H1 (cell line): ENCODE measurements around the gene ST3GAL3. TPM values are rescaled to one million over a fixed set of nuclear protein-coding genes. Genes with fewer than 3 reads are reported as not detected.
A peak's percentile ranks its signal among the peaks of the same experiment; 100 is the strongest.

Experiments used
- ASH2L ChIP-seq: fragments of 200-600, 300-600 bp; sonication (generic); IDR thresholded peaks from one replicate; pipeline ENCODE4 v1.7.1; 2017; ENCODE audit warnings: low read length
- ATF3 ChIP-seq: IDR thresholded peaks from 2 replicates; pipeline ENCODE4 v1.6.1; 2011; ENCODE audit warnings: low read depth, mild to moderate bottlenecking, low read length; ENCODE audit not compliant: insufficient read depth
- CTCF ChIP-seq, 3 experiments: IDR thresholded peaks; 1 replicate in 2 of 3; 2 replicates in 1 of 3; pipeline versions ENCODE4 v1.5.1 to v1.6.1; 2011; ENCODE audit warnings: low read length in 3 of 3, mild to moderate bottlenecking in 3 of 3, inconsistent platforms in 2 of 3, low read depth in 1 of 3, moderate library complexity in 1 of 3; ENCODE audit not compliant: insufficient read depth in 1 of 3; ENCODE audit errors: control extremely low read depth in 1 of 3
- E2F6 ChIP-seq: IDR thresholded peaks from 2 replicates; pipeline ENCODE4 v1.6.1; 2012; ENCODE audit warnings: inconsistent platforms
- FOSL1 ChIP-seq: IDR thresholded peaks from 2 replicates; pipeline ENCODE4 v1.6.1; 2011; ENCODE audit warnings: mild to moderate bottlenecking, low read depth, low read length, moderate library complexity; ENCODE audit not compliant: insufficient read depth
- HDAC2 ChIP-seq, 2 experiments: fragments of 300-600 bp in 1 of 2; sonication (generic) in 1 of 2; IDR thresholded peaks; 2 replicates each; pipeline ENCODE4 v1.6.1; 2011 to 2012; ENCODE audit warnings: low read depth in 2 of 2, low read length in 2 of 2, mild to moderate bottlenecking in 2 of 2, moderate library complexity in 2 of 2, borderline replicate concordance in 1 of 2, inconsistent platforms in 1 of 2
- KDM4A ChIP-seq: IDR thresholded peaks from one replicate; pipeline ENCODE4 v1.7.1; 2012; ENCODE audit warnings: low read depth, mild to moderate bottlenecking, moderate library complexity, low read length, inconsistent platforms; ENCODE audit not compliant: severe bottlenecking
- MAFK ChIP-seq: IDR thresholded peaks from 2 replicates; pipeline ENCODE4 v1.6.1; 2012; ENCODE audit warnings: low read depth, mild to moderate bottlenecking, improper control_type of control experiment, low read length
- MAX ChIP-seq: IDR thresholded peaks from 2 replicates; pipeline ENCODE4 v1.6.1; 2012; ENCODE audit warnings: inconsistent platforms
- PHF8 ChIP-seq: fragments of 200-600 bp; sonication (generic); conservative IDR thresholded peaks from 2 replicates; pipeline ENCODE4 v1.7.1; 2012; ENCODE audit warnings: low read depth, mild to moderate bottlenecking, inconsistent platforms, low read length, moderate library complexity
- POLR2A ChIP-seq, 2 experiments: IDR thresholded peaks; 1 replicate in 1 of 2; 2 replicates in 1 of 2; pipeline ENCODE4 v1.6.1; 2011; ENCODE audit warnings: low read depth in 2 of 2, low read length in 2 of 2, mild to moderate bottlenecking in 2 of 2; ENCODE audit errors: control extremely low read depth in 1 of 2
- POLR2AphosphoS5 ChIP-seq: IDR thresholded peaks from 2 replicates; pipeline ENCODE4 v1.6.1; 2011; ENCODE audit warnings: low read depth, low read length
- RNF2 ChIP-seq: fragments of 200-900, 300-1000 bp; sonication (generic); IDR thresholded peaks from 2 replicates; pipeline ENCODE4 v1.7.1; 2016; ENCODE audit warnings: borderline replicate concordance, low read depth, mild to moderate bottlenecking, antibody characterized with exemption, low read length; ENCODE audit not compliant: poor library complexity, severe bottlenecking; ENCODE audit errors: missing control alignments
- SIRT6 ChIP-seq: IDR thresholded peaks from one replicate; pipeline ENCODE4 v1.7.1; 2012; ENCODE audit warnings: low read length, inconsistent platforms
- SIX5 ChIP-seq: IDR thresholded peaks from 2 replicates; pipeline ENCODE4 v1.6.1; 2011; ENCODE audit warnings: mild to moderate bottlenecking, low read depth, low read length
- TAF1 ChIP-seq: IDR thresholded peaks from 2 replicates; pipeline ENCODE4 v1.6.1; 2011; ENCODE audit warnings: mild to moderate bottlenecking, low read depth, low read length
- TAF7 ChIP-seq: optimal IDR thresholded peaks from 2 replicates; pipeline ENCODE3; 2011; ENCODE audit warnings: low read depth, mild to moderate bottlenecking, inconsistent platforms, low read length, moderate library complexity, borderline replicate concordance
- TEAD4 ChIP-seq: IDR thresholded peaks from 2 replicates; pipeline ENCODE4 v1.6.1; 2012; ENCODE audit warnings: low read depth, low read length, inconsistent platforms, mixed read lengths
- YY1 ChIP-seq: IDR thresholded peaks from 2 replicates; pipeline ENCODE4 v1.6.1; 2011; ENCODE audit warnings: low read depth, mild to moderate bottlenecking, low read length
- polyA plus RNA-seq, 7 experiments: library from polyadenylated mRNA; depleted of rRNA in 3 of 7; stranded (reverse) in 5 of 7; unstranded in 2 of 7; fragments of >200 nt in 5 of 7; fragments of 200-250 nt in 2 of 7; gene quantifications; 1 replicate in 5 of 7; 2 replicates in 1 of 7; 4 replicates in 1 of 7; pipeline versions ENCODE4 v1.2.1 to v1.2.3, GENCODE V29; 2011 to 2013; ENCODE audit warnings: missing spikeins in 2 of 7, mixed read lengths in 2 of 7
- total RNA-seq: library from RNA; stranded (reverse); fragmentation: NEBNext Ultra II Directional; extraction: Animal tissue kit (Norgen Biotek cat#: 25700); gene quantifications from 2 replicates; pipeline ENCODE4 v1.2.1, GENCODE V29; 2021

The ST3GAL3 gene
- total and polyA plus RNA-seq, 2 of the 8 experiments (the other 6 are each of a cell fraction or from before 2014, with no cell fraction given) = 6.8 to 7.0 TPM

GRCh38 chr1:43974443-43975248 is 267.3 kb downstream of the ST3GAL3 start, which contains the start of gene ATP6V0B (continued):
- TF ChIP-seq MAFK (no peak), HDAC2 (IDR thresholded peaks at IDR 0.05; ENCODE audit: borderline replicate concordance in 1 of 2, low read depth in 2 of 2, low read length in 2 of 2) (0 out of 4 replicates have a peak, but pooled peaks of 1 of the 2 experiments have one; percentile 34), TAF7 (no peak), POLR2AphosphoS5 (peak; percentile 45), YY1 (peak; percentile 52; the same call in 1 of the 2 replicates), MAX (peak; percentile 94), E2F6 (peak; percentile 87), PHF8 (peak; percentile 83), RNF2 (no peak), ASH2L (peak; percentile 78), ATF3 (peak; percentile 99), SIX5 (peak; percentile 79), CTCF (IDR thresholded peaks at IDR 0.05; ENCODE audit: control extremely low read depth in 1 of 3, insufficient read depth in 1 of 3, low read depth in 1 of 3, low read length in 3 of 3) (peak in 1 of 3 experiments; percentile 3; a peak in 2 of 4 replicates), FOSL1 (no peak), SIRT6 (no peak), POLR2A (IDR thresholded peaks at IDR 0.05; ENCODE audit: control extremely low read depth in 1 of 2, low read depth in 2 of 2, low read length in 2 of 2) (peak in 1 of 2 experiments; percentile 73; a peak in 2 of 3 replicates), KDM4A (peak; percentile 93), TAF1 (peak; percentile 72; the same call in 1 of the 2 replicates), TEAD4 (no peak)
